Stomach (tissue), 19 donors: Measurements from ENCODE around the gene SACM1L. TPM values are rescaled to one million over a fixed set of nuclear protein-coding genes. Genes with fewer than 3 reads are reported as not detected.

Experiments
- DNase-seq, 2 donors: peaks; one replicate each; pipeline versions ENCODE4 v3.0.0 to v3.0.0-alpha.2; 2013 to 2019
- H3K27ac ChIP-seq, 5 donors: fragments of 200-600 bp in 4 of 5; sonication (generic) in 4 of 5; one replicate each; pipeline ENCODE4 v1.5.1; 2013 to 2019; ENCODE audit warnings: mild to moderate bottlenecking in 1 of 5, moderate library complexity in 1 of 5
- H3K27me3 ChIP-seq, 3 donors: fragments of 200-600 bp; sonication (generic); one replicate each; pipeline ENCODE4 v1.5.1; 2017 to 2019; ENCODE audit warnings: mixed run types in 1 of 3
- H3K36me3 ChIP-seq, 4 donors: fragments of 200-600 bp; sonication (generic); 1 replicate in 3 of 4; 2 replicates in 1 of 4; pipeline ENCODE4 v1.5.1; 2016 to 2019
- H3K4me1 ChIP-seq, 4 donors: fragments of 200-600 bp; sonication (generic); one replicate each; pipeline ENCODE4 v1.5.1; 2016 to 2019
- H3K4me3 ChIP-seq, 4 donors: fragments of 200-600 bp; sonication (generic) in 3 of 4; one replicate each; pipeline ENCODE4 v1.5.1; 2016 to 2019; ENCODE audit warnings: mild to moderate bottlenecking in 1 of 4
- H3K9me3 ChIP-seq, 4 donors: fragments of 200-600 bp; sonication (generic); one replicate each; pipeline ENCODE4 v1.5.1; 2016 to 2019
- CTCF ChIP-seq, 7 experiments: fragments of 450-650 bp in 4 of 7; fragments of 200-600 bp in 3 of 7; sonication (generic) in 3 of 7; IDR thresholded peaks; one replicate each; pipeline ENCODE4 v1.5.1; 2016 to 2019; ENCODE audit warnings: antibody characterized with exemption in 7 of 7, control low read depth in 2 of 7, mild to moderate bottlenecking in 1 of 7
- EP300 ChIP-seq: sonication (generic); formaldehyde crosslinking; IDR thresholded peaks from one replicate; pipeline ENCODE4 v1.6.1; 2017; ENCODE audit warnings: antibody characterized with exemption
- POLR2A ChIP-seq, 4 donors: fragments of 450-650 bp; IDR thresholded peaks; one replicate each; pipeline ENCODE4 v1.6.1; 2016; ENCODE audit warnings: antibody characterized with exemption in 4 of 4, control low read depth in 2 of 4, mild to moderate bottlenecking in 1 of 4, moderate library complexity in 1 of 4
- POLR2AphosphoS5 ChIP-seq, 3 donors: sonication (generic); formaldehyde crosslinking; IDR thresholded peaks; one replicate each; pipeline ENCODE4 v1.6.1; 2016; ENCODE audit warnings: antibody characterized with exemption in 3 of 3
- WGBS, 5 donors: extraction: QIAGEN DNeasy Blood & Tissue Kit in 3 of 5; methylation state at CpG; one replicate each; pipeline versions ENCODE4 v1.1.5 to v1.1.7; 2013 to 2018; 5-methylcytosine and 5-hydroxymethylcytosine counted together
- intact Hi-C: fragments of 100-400 bp; cut with DNase I; formaldehyde crosslinking; loops from one replicate; pipeline ENCODE4 v1.15.1; 2023; ENCODE audit warnings: low total_unique reads
- long read RNA-seq, 10 donors: transcript quantifications; one replicate each; lab custom pipeline, GENCODE V29; 2026
- polyA plus RNA-seq, 3 donors: library from polyadenylated mRNA; stranded (reverse); fragments of 200-250 nt; gene quantifications; one replicate each; pipeline ENCODE4 v1.2.3, GENCODE V29; 2013
- total RNA-seq, 5 donors: library from RNA; depleted of rRNA; stranded (reverse); fragments of >200 nt; gene quantifications; one replicate each; pipeline versions ENCODE4 v1.1.0 to v1.2.3, GENCODE V29; 2014 to 2016
- donor health status: healthy with polysubstance abuse.
- donor health status: Bipolar disorder and iron deficiency.
- donor health status: healthy.

SACM1L gene
- total RNA-seq (100 to 1,000 TPM in 2 of 5 donors, 10 to 100 TPM in 2, 1 to 10 TPM in 1; 9.8 to 118 (median 77.5) TPM), polyA plus RNA-seq (10 to 100 TPM; 15.4 to 17.9 (median 17.1) TPM)
- long read RNA-seq, donor 1, partial matches to known transcripts, result 0 of 7 reads
- long read RNA-seq, donor 1, other reads (novel, unspliced or antisense), result 0 of 7 reads
- long read RNA-seq, donor 2, partial matches to known transcripts, result 5 of 10 reads
- long read RNA-seq, donor 2, other reads (novel, unspliced or antisense), result 0 of 10 reads
- long read RNA-seq, donor 3, partial matches to known transcripts, result 16 of 21 reads
- long read RNA-seq, donor 3, other reads (novel, unspliced or antisense), result 0 of 21 reads
- long read RNA-seq, donor 4, partial matches to known transcripts, result 0 of 1 reads
- long read RNA-seq, donor 4, other reads (novel, unspliced or antisense), result 0 of 1 reads
- long read RNA-seq, donor 5, partial matches to known transcripts, result 13 of 19 reads
- long read RNA-seq, donor 5, other reads (novel, unspliced or antisense), result 0 of 19 reads
- long read RNA-seq, donor 6, result 0 reads
- long read RNA-seq, donor 7, transcript SACM1L-201 (20 exons, 3,723 nt), result major isoform, 8 of 10 reads
- long read RNA-seq, donor 7, partial matches to known transcripts, result 0 of 10 reads
- long read RNA-seq, donor 7, other reads (novel, unspliced or antisense), result 0 of 10 reads
- long read RNA-seq, donor 8, partial matches to known transcripts, result 32 of 39 reads
- long read RNA-seq, donor 8, other reads (novel, unspliced or antisense), result 0 of 39 reads
- long read RNA-seq, donor 9, transcript SACM1L-201 (20 exons, 3,723 nt), result major isoform, 5 of 9 reads
- long read RNA-seq, donor 9, partial matches to known transcripts, result 0 of 9 reads
- long read RNA-seq, donor 9, other reads (novel, unspliced or antisense), result 0 of 9 reads
- long read RNA-seq, donor 10, partial matches to known transcripts, result 20 of 20 reads
- long read RNA-seq, donor 10, other reads (novel, unspliced or antisense), result 0 of 20 reads

- no peaks in the 10 kb centered on the region for H3K9me3 ChIP-seq
- peaks cover 33 to 56% (median 50%) of the 10 kb centered on the region in 4 donors for H3K4me1 ChIP-seq
- peak; percentile 70 to 97 (median 79) for TF ChIP-seq POLR2AphosphoS5 (IDR thresholded peaks at IDR 0.05)
- TF ChIP-seq POLR2A (IDR thresholded peaks at IDR 0.05), result peak in 1 of 4 donors; percentile 25
- no peak for TF ChIP-seq CTCF (IDR thresholded peaks at IDR 0.05)
- no peak for TF ChIP-seq EP300
These were observed at the start of gene SACM1L for GRCh38 chr3:45688882-45689786. SACM1L (plus strand) TSS chr3:45689396; CDS start chr3:45689466, 70 bp downstream.

GRCh38 chr3:45640091-45640507 lies 49.1 kb upstream of the SACM1L start:
- TF ChIP-seq EP300 (no peak), POLR2AphosphoS5 (IDR thresholded peaks at IDR 0.05) (no peak), CTCF (IDR thresholded peaks at IDR 0.05) (no peak), POLR2A (IDR thresholded peaks at IDR 0.05) (no peak)
- no peak overlapping the region for H3K4me3 ChIP-seq
- 89 to 93% (median 90%) methylated on average over 1 of the region's 1 CpG for WGBS, 5 donors
- intact Hi-C loops, result no loop called here
- peak overlapping the region; percentile 70 to 86 (median 80) for H3K27ac ChIP-seq
- no peaks in the 10 kb centered on the region for H3K9me3 ChIP-seq
- no peaks in the 10 kb centered on the region for H3K27me3 ChIP-seq
- H3K36me3 ChIP-seq, result peaks cover 0 to 19% (median 18%) of the 10 kb centered on the region in 4 donors
- peaks cover 55 to 75% (median 64%) of the 10 kb centered on the region in 4 donors for H3K4me1 ChIP-seq
- DNase-seq, result no peak

More at GRCh38 chr3:45688882-45689786, at the start of gene SACM1L:
- intact Hi-C loops, result no loop called here
- WGBS, 5 donors, result 0 to 1% (median 0%) methylated on average over 41 to 81 of the region's 81 CpGs
- Histone ChIP-seq H3K4me3 (peak within 1 kb of the TSS; percentile 91 to 94 (median 92)), H3K36me3 (peaks cover 0 to 4% (median 0%) of the 10 kb centered on the region in 4 donors), H3K27me3 (no peaks in the 10 kb centered on the region), H3K27ac (peak within 1 kb of the TSS; percentile 92 to 96 (median 95))
- peak; percentile 98 to 100 for DNase-seq

DNA sequence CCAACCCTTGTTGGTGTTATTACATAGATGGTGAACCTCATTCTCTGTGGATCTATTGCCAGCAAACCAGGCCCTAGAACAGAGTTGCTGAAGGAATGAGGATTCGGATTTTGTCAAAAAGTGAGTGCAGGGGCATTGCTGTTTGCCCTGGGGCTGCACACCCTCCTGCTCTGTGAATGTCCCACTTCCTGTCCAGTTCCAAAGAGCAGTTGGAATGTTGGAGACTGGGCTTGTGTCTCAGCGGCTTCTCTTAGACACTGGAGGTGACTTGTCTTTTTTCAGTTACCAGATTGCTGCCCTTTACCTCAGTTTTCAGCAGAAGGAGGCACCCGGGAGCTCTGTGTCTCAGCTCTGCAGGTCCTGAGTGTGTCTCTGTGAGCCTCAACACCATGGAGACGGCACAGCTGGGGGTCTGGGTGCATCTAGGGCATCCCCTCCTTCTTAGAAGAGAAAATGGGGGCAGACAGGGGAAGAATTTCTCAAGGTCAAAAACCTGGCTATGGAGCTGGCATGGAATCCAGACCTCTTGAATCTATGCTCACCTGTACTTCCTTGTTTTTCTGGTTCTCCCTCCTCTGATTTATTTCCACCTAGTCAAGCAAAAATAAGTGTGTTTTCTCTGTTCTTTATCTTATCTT lies 48.4 kb upstream of the SACM1L start:
- H3K9me3 ChIP-seq, result no peaks in the 10 kb centered on the region
- DNase-seq, result peak in 1 of 2 donors; percentile 76
- intact Hi-C loops, result no loop called here
- peaks cover 0 to 19% (median 18%) of the 10 kb centered on the region in 4 donors for H3K36me3 ChIP-seq
- H3K27ac ChIP-seq, result peak overlapping the region; percentile 70 to 86 (median 80)
- H3K27me3 ChIP-seq, result no peaks in the 10 kb centered on the region
- WGBS, 5 donors, result 38 to 70% (median 48%) methylated on average over 3 to 4 of the region's 4 CpGs
- TF ChIP-seq POLR2AphosphoS5 (IDR thresholded peaks at IDR 0.05) (no peak), CTCF (IDR thresholded peaks at IDR 0.05) (no peak), EP300 (no peak), POLR2A (IDR thresholded peaks at IDR 0.05) (no peak)
- no peak overlapping the region for H3K4me3 ChIP-seq
- peaks cover 52 to 75% (median 67%) of the 10 kb centered on the region in 4 donors for H3K4me1 ChIP-seq
